HG02763 (cell line): ENCODE data around the gene DDR2.
A peak's percentile ranks its signal among the peaks of the same experiment; 100 is the strongest.
"Not testable (repeated sequence)": the region's sequence is repeated elsewhere in the genome, so short reads cannot be mapped to it uniquely, and the experiment has no call there.

Experiments
- ATAC-seq: cut with Tn5 transposase; IDR thresholded peaks from one replicate; pipeline ENCODE4 v1.9.1; 2021; ENCODE audit warnings: mild to moderate bottlenecking, moderate library complexity; ENCODE audit not compliant: unreplicated experiment

Gene DDR2

DNA sequence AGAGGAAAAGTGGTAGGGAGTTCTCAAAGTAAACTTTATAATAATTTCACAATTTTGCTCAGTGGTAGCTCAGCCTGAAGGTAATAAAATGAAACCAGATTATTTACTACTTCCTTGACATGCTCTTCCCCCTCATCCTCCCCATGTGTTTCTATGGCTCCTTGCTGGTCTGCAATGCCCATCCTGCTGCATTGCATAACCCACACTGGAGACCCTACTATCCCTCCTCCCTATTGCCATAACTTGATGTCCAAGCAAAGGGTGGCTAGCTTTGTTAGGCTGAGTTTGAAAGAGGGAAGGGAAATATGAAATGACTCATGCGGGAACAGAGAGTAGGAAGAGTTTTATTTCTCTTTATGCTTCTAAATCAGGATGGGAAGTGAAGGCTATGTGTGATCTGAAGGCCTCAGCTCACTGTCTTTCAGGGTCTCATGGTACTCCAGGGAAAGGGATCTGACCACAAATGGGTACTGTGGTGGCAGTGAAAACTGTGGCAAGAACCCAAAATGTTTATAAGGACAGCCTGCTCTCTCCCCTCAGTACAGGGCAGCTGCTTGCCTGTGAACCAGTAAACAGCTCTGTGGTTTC is 121.8 kb downstream of the DDR2 start:
- no peak for ATAC-seq

DNA sequence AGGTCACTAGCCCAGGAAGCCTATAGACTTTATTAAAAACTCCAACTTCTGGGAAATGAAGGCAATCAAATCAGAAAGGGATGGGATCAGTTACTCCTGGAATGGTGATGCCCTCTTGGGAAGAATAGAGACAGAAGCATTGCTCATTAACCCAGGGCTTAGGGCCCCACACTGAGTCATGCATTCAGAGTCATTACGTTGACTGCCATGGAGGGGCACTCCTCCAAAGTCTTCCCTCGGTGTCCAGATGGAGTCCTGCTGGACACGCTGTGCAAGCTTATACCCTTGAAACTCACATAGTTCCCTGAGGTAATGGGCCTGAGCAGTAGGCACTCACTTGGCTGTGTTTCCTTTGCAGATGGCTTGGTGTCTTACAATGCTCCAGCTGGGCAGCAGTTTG is 123.0 kb downstream of the DDR2 start:
- no peak for ATAC-seq

DNA sequence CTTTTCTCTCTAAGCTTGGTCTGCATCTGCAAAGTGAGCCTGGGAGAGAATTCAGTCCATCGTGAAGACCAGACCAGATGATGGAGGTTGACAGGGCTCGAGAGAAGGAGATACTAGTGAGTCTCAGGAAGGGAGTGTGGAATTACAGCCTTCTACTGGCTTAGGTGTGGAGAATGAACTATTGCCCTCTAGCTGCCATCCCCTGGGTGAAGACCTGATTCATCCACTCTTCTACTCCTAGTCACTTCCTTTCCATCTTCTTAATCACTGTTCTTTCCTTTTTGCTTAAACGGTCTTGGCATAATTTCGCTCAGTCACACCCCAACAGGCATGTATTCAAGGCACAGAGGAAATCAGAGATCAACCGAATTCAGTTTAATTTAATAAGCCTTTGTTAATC is 124.3 kb downstream of the DDR2 start:
- ATAC-seq, result no peak

DNA sequence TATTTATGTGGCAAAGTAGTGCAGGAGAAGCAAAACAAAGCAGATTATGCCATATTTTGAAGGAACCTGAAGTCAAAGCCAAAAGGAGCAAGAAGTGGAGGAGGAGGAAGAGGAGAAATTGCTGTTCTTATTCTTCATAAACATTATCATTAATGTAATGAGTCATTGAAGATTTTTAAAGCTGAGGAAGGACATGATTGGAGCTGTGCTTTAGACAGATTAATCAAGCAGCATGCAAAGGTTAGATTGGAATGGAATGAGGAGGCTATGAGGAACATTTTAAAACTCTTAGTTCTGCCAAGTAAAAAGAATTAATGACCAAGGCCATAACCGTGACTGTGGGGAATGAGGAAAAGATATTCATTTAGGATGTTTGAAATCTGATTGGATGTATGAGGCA is 125.2 kb downstream of the DDR2 start:
- ATAC-seq, result no peak

DNA sequence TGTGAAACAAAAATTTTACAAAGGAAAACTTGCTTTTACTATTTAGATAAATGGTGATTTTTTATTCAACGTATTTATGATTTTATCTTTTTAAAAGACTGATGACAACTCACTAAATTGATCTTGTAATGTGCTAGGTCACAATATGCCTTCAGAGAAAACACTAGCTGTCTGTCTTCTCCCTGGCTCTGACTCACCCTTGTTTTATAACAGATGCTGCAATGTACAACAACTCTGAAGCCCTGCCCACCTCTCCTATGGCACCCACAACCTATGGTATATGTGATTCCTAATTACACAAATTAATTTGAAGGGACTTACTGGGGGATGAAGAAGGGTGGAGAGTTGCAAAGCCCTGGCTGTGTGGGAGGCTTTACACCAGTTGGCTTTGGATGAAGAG is 133.5 kb downstream of the DDR2 start:
- no peak for ATAC-seq

DNA sequence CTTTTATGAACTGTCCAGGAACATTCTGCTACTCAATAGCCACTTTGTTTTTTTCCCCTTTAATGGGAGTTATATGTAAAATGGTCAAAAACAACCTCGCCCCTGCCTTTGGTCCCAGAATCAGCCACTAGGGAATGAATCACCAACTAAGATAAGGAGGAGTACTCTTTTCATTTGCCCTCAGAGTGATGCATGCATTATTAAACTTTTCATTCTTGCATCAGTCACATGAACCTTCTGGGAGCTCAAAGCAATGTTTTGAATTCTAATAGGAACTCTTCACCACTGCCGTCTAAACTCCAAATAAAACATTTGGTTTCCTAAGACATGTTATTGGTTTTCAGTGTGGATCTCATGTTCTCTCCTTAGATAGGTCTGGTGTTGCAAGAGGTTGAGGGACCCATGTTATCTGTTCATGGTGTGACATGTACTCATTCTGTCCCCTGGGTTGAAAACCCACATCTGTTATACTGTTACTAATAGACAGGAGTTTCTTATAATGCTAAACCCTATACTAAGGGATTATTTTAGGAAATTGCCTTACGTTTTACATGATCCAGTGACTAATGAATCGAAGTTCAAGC is 140.4 kb downstream of the DDR2 start:
- ATAC-seq, result no peak

DNA sequence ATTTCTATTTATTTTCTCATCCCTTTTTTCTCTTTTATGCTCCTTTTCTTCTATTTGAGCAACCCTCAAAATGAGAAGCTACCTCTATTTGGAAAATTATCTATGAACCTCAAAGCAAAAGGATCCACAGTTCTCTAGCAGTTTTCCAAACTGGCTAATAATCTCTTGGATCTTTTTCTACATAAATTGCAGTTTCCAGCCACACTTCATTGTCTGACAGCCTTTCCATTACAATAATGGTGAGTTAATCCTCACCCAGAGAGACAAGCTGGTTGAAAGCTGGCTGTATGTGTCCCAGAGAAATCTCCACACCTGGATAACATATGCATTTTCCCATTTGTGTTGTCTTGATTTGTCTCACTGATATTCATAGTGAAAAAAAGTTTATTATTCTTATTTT is 141.7 kb downstream of the DDR2 start:
- no peak for ATAC-seq

DNA sequence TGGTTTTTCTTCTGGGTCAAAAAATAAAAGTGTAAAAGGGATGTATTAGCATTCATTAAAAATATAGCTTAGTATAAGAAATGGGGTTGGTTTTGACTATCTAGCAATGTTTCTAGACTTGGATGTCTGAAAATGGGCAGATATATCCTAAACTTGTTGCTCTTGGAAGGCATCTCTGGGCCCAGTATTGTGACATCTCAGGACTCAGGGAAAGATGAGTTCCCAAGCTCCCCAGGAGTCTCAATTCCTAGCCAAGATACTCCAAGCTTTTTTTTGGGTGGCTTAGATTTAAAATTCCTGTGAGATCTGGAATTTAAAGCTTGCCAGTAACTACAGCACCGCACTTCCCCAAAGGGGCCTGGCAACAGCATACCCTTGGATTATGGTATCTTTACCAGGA is 146.8 kb downstream of the DDR2 start:
- ATAC-seq, result no peak

DNA sequence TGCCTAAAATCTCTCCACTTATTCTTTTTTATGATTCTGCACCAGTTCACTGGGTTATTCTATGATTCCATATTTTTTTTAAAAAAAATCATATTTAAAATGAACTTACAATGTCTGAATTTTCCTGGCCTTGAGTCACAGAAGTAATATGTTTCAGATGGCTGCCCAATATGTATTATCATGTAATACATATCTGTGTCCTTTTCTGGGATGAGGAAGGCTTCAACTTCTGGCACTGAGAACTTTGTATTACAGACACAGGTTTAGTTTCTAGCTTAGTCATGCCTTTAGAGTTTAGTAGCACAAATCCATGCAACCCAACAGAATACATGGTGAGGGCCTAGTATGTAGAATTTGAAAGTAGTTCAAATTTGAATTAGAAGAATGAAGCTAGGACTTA is 150.4 kb downstream of the DDR2 start:
- no peak for ATAC-seq

DNA sequence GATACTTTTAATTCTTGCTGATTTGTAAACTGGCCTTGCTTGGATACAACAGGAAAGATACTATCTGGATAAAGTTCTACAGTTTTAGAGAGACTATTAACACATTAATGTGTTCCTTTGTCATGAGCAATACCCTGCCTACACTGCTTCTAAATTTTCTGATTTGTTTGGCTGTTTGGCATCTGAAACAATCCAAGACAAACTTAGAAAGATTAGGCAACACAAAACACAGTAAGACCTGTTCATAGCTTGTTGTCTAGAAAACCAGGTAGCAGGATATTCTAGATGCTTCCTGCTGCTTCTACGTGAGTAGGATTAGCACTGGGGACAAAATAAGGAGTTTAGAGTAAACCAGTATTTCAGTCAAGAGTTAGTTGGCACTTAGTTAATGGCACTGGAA is 152.7 kb downstream of the DDR2 start:
- ATAC-seq, result not testable (repeated sequence)

DNA sequence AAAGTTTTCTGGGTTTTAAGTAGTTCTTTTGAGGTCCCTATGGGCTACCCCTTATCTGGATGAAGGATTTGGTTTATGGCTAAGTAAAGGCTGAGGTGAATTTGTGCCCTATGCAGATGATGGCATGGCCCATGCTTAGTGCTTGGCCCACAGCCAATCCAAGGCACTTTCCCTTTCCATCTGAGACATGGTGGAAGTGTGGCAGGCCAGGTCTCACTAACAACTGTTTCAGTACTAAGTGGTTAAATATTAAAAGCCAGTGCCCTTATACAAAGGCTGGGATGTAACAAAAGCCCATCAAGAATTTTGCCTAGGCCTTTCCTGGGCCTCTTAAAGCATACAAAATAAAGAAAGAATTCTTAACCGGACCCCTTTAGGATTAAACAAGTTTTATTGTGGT is 156.5 kb downstream of the DDR2 start:
- not testable (repeated sequence) for ATAC-seq

DNA sequence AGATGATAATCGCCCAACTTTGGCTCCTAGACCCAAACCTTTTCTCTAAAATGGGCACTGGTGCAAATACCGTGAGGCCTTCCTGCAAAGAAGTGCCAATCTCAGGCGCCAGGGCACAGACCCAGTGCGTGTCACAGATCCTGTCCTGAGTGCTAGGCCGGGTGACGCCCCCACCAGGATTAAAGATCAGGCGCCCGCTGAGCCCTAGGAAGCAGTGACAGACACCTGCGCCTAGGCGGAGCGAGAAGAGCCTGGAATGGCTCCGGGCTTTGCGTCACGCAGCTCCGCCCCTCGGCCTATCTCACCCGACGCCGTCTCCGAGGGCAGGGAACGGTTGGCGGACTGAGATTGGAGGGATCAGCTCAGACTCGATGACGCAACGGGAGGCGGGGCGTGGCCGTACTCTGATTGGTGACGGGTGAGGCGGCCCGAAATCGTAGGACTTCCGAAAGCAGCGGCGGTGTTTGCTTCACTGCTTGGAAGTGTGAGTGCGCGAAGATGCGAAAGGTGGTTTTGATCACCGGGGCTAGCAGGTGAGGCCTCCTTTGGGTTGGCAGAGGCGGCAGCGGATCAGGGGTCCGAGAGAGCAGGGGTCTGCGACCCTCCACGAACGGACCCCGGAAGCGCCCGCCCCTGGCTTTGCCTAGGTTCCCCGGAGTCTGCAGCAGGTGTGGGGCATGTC is 158.2 kb downstream of the DDR2 start, which contains the start of gene HSD17B7:
Gene HSD17B7 (plus strand): TSS at position 400 of the 682 bp plus-strand sequence. CDS start 99 bp downstream, at position 499.
- ATAC-seq, result peak; percentile 100

DNA sequence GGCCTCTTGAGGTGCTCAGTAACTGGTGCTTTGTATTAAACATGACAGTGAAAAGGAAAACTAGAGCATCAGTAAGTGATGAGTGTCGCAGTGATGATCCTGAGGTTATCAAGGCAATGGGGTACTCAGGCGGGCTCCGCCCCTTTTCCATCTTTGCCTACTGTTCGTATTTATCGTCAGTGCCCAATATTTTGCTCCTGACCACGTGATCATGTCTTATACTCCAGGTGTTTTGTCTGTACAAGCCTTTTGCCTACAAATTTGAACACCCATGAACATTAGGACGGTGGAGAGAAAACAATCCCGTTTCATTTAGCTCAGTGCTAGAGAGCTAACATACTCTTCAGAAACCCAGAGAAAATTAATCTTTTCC is 158.7 kb downstream of the DDR2 start:
- not testable (repeated sequence) for ATAC-seq

DNA sequence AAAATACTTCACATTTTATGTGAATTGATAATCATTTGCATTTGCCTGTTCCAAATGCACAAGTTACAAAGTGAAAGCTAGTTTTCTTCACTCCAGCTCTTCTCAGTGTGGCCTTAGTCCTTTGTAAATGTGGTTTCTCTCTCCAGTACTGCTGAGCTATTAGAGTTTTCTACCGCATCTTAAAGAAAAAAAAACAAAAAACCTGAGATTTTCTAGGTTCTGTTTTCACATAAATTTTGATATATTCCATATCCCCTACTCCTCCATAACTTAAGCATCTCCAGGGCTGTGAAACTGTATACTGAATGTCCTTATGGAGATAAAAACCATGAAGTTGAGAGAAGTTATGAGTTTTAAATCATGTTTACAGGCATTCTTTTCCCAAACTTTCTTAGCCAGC is 162.0 kb downstream of the DDR2 start:
- not testable (repeated sequence) for ATAC-seq

DNA sequence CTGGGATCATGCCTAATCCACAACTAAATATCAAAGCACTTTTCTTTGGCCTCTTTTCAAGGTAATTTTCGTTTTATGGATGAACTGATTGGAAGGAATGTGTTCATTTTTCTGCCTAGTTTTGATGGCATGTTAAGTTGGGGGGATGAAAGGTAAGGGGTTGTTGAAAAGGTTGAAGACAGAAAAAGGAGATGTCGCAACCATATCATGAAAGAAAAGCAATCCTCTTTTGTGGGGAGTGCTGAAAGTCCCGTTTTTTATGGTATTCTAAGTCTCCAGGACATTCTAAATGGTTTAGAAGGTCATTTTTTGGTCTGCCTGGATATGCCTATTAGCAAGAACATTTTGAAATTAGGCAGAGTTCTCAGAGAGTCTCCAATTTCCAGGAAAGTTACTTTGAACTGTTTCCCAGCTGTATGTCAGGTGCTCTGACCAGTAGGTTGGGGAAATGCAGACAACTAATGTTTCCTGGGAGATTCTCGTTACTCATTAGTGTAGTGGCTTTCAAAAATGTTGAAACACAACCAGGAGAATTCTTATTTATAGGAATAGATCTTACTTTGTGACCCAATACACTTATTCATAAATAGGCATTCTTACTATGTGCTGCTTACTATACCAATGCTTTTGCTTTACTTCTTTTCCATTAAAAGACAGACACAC is 164.5 kb downstream of the DDR2 start:
- ATAC-seq, result not testable (repeated sequence)

DNA sequence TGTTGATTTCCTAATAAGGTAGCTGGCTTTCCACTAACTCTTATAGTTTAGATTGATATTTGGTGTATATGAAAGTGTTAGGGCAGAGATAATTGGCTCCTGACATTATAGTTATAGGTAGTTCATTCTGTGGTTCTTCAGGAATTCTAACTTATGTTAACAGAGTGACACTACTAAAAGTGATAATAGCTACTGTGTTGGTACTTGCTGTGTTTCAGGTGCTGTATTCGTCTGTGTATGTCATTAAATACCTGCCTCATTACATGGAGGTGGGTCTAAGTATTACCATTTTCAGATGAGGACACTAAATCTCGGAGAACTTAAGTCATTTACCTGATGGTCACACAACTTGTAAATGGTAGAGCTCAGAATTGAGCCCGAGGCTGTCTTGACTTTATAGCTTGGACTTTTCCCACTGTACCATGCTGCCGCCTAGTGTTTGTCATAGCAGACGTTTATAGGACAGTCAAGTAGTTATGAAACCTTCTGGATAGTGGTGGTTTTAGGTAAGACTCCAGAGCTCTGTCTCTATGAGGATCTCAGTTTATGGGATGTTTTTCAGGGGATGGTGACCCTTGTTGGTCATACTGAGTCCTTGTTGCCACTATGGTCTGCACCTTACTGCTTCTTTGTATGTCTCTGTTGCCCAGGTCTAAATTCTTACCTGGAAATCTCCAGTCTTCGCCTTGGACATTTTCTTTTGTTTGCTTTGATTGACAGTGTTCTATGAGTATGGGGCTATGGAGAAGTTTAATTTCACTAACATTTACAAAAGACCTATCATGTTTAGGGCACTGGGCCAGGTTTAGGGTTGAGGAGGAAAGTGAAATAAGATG is 167.9 kb downstream of the DDR2 start:
- ATAC-seq, result not testable (repeated sequence)

DNA sequence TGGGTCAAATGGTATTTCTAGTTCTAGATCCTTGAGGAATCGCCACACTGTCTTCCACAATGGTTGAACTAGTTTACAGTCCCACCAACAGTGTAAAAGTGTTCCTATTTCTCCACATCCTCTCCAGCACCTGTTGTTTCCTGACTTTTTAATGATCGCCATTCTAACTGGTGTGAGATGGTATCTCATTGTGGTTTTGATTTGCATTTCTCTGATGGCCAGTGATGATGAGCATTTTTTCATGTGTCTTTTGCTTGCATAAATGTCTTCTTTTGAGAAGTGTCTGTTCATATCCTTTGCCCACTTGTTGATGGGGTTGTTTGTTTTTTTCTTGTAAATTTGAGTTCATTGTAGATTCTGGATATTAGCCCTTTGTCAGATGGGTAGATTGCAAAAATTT is 175.2 kb downstream of the DDR2 start:
- ATAC-seq, result not testable (repeated sequence)

DNA sequence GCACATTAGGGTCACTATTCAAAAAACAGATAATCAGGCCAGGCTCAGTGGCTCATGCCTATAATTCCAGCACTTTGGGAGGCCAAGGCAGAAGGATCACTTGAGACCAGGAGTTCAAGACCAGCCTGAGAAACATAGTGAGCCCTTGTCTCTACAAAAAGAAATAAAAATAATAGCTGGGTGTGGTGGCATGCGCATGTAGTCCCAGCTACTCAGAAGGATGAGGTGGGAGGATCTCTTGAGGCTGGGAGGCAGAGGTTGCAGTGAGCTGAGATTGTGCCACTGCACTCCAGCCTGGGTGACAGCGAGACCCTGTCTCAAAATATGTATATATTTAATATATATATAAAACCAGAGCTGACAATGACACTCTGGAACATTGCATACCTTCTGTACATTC is 180.1 kb downstream of the DDR2 start:
- not testable (repeated sequence) for ATAC-seq

DNA sequence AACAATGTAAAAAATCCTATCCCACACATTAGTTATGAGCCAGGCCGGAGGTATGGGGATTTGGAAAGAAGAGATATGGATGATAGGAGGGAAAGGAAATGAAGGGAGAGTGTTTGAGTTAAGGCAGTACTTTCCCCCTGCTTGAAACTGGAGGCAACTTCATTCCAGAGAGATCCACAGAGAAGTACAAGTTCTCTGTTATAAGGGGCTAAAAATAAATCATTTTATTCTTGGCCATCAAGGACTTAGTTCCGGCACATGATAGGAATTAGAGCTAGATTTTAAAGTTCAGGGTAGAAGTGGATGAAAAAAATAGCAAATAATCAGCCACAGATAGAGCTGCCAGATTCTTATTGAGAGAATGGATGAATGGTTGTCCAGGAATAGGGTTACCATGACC is 185.9 kb downstream of the DDR2 start:
- not testable (repeated sequence) for ATAC-seq

DNA sequence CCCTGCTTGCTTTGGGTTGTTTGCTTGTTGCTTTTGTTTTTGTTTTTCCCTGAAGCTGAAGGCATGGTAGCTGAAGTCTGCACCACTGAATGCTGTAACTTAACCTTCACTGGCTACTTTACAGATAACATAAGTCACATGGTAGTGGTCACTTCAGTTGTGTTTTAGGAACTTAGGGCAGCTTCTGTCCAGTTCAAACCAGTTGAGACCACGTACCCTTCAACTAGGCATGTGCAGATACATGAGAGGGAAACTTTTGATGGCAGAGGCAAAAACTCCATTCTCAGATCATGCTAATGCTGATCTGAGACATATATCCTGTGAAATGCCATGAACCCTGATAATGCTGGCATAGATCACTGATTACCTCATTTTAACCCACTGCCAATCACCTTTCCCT is 186.4 kb downstream of the DDR2 start:
- not testable (repeated sequence) for ATAC-seq
